Retinal pigment epithelial cell (primary cell): ENCODE results near the gene MAOB.
A peak's percentile ranks its signal among the peaks of the same experiment; 100 is the strongest.

Source experiments
- DNase-seq: peaks from one replicate; pipeline ENCODE4 v3.0.0-alpha.2; 2010; ENCODE audit warnings: low read depth
- H3K4me3 ChIP-seq: 2 replicates; pipeline ENCODE4 v1.5.1; 2011; ENCODE audit warnings: mild to moderate bottlenecking, low read length, control low read depth, moderate library complexity
- CTCF ChIP-seq: conservative IDR thresholded peaks from 2 replicates; pipeline ENCODE4 v1.5.1; 2011; ENCODE audit warnings: low read depth, low read length, control low read depth, inconsistent platforms

MAOB gene

GRCh38 chrX:43840265-43840664, 42.0 kb downstream of the MAOB start:
- no peak for DNase-seq
- no peak for TF ChIP-seq CTCF
- no peak overlapping the region for H3K4me3 ChIP-seq

GRCh38 chrX:43836435-43837184, 45.6 kb downstream of the MAOB start:
- no peak overlapping the region for H3K4me3 ChIP-seq
- TF ChIP-seq CTCF = peak; percentile 68
- no peak for DNase-seq

GRCh38 chrX:43835559-43835958, 46.7 kb downstream of the MAOB start:
- DNase-seq = no peak
- no peak for TF ChIP-seq CTCF
- H3K4me3 ChIP-seq = no peak overlapping the region

GRCh38 chrX:43827791-43828190, 54.5 kb downstream of the MAOB start:
- no peak overlapping the region for H3K4me3 ChIP-seq
- no peak for DNase-seq
- no peak for TF ChIP-seq CTCF

- no peak for TF ChIP-seq CTCF
- no peak overlapping the region for H3K4me3 ChIP-seq
- DNase-seq = no peak
These were observed 60.2 kb downstream of the MAOB start for GRCh38 chrX:43822014-43822413.

GRCh38 chrX:43817444-43817843, 64.8 kb downstream of the MAOB start:
- DNase-seq = no peak

More at GRCh38 chrX:43817444-43817843, 64.8 kb downstream of the MAOB start:
- no peak for TF ChIP-seq CTCF
- H3K4me3 ChIP-seq = no peak overlapping the region
